AG09309 (cell line): Measurements from ENCODE around the gene SLC4A1AP.

ENCODE experiments used
- DNase-seq: peaks from one replicate; pipeline ENCODE4 v3.0.0-alpha.2; 2010; ENCODE audit warnings: low read depth
- H3K4me3 ChIP-seq: 2 replicates; pipeline ENCODE4 v1.5.1; 2011; ENCODE audit warnings: mild to moderate bottlenecking, low read depth, low read length, moderate library complexity; ENCODE audit not compliant: control insufficient read depth
- CTCF ChIP-seq: IDR thresholded peaks from 2 replicates; pipeline ENCODE4 v1.5.1; 2011; ENCODE audit warnings: mild to moderate bottlenecking, low read depth, low read length, inconsistent platforms; ENCODE audit not compliant: insufficient read depth, control insufficient read depth; ENCODE audit errors: missing control alignments

SLC4A1AP gene

GRCh38 chr2:27741673-27742072 lies 78.0 kb downstream of the SLC4A1AP start:
- no peak for DNase-seq
- H3K4me3 ChIP-seq = no peak overlapping the region

GRCh38 chr2:27742571-27742970 lies 78.9 kb downstream of the SLC4A1AP start:
- no peak overlapping the region for H3K4me3 ChIP-seq
- no peak for TF ChIP-seq CTCF
- no peak for DNase-seq

More at GRCh38 chr2:27741673-27742072, 78.0 kb downstream of the SLC4A1AP start:
- TF ChIP-seq CTCF = no peak
